ENCODE measurements around the gene MED12.

- no peak for TF ChIP-seq CTCF (IDR thresholded peaks at IDR 0.05)
- no peak for TF ChIP-seq EZH2 (IDR thresholded peaks at IDR 0.05; ENCODE audit: borderline replicate concordance, insufficient read depth, low read depth, low read length, poor library complexity, severe bottlenecking)
Measured at GRCh38 chrX:71168134-71168533, 49.7 kb downstream of the MED12 start.

Measured in B cell (primary cell).